T-helper 1 cell treated with Interleukin-12 subunit alpha and Interleukin-12 subunit beta and Interleukin-4 antibody, amounts not matched to agents 30 μg/mL and 1 μg/mL, for 36 hours (primary cell): ENCODE measurements around the gene PPP1R13B.

Experiments
- H3K27ac Mint-ChIP-seq: one replicate; pipeline ENCODE4 v1.8.0; 2021; ENCODE audit warnings: mild to moderate bottlenecking, mixed read lengths
- H3K27me3 Mint-ChIP-seq: one replicate; pipeline ENCODE4 v1.8.0; 2021; ENCODE audit warnings: low read depth, mixed read lengths
- H3K36me3 Mint-ChIP-seq: one replicate; pipeline ENCODE4 v1.8.0; 2021; ENCODE audit warnings: low read depth, mixed read lengths
- H3K4me1 Mint-ChIP-seq: one replicate; pipeline ENCODE4 v1.8.0; 2021; ENCODE audit warnings: low read depth, mixed read lengths
- H3K4me3 Mint-ChIP-seq: one replicate; pipeline ENCODE4 v1.8.0; 2021; ENCODE audit warnings: mild to moderate bottlenecking, moderate library complexity, mixed read lengths
- H3K9me3 Mint-ChIP-seq: one replicate; pipeline ENCODE4 v1.8.0; 2021; ENCODE audit warnings: mixed read lengths

The PPP1R13B gene

GRCh38 chr14:103714063-103714724 is 133.2 kb downstream of the PPP1R13B start:
- Mint-ChIP-seq H3K27me3 (no peaks in the 10 kb centered on the region), H3K36me3 (peaks cover 6% of the 10 kb centered on the region), H3K9me3 (no peaks in the 10 kb centered on the region), H3K4me1 (peaks cover 37% of the 10 kb centered on the region), H3K4me3 (peak overlapping the region; percentile 95), H3K27ac (peak overlapping the region; percentile 68)

- Mint-ChIP-seq H3K4me1 (peaks cover 34% of the 10 kb centered on the region), H3K27ac (no peak overlapping the region), H3K36me3 (peaks cover 8% of the 10 kb centered on the region), H3K27me3 (no peaks in the 10 kb centered on the region), H3K4me3 (peak overlapping the region; percentile 95), H3K9me3 (no peaks in the 10 kb centered on the region)
Observed at GRCh38 chr14:103713304-103714062, 133.9 kb downstream of the PPP1R13B start.

GRCh38 chr14:103712633-103713247 is 134.6 kb downstream of the PPP1R13B start:
- Mint-ChIP-seq H3K9me3 (no peaks in the 10 kb centered on the region), H3K27me3 (no peaks in the 10 kb centered on the region), H3K4me3 (no peak overlapping the region), H3K36me3 (peaks cover 8% of the 10 kb centered on the region), H3K4me1 (peaks cover 34% of the 10 kb centered on the region), H3K27ac (no peak overlapping the region)

- H3K4me3 Mint-ChIP-seq: no peak overlapping the region
- H3K4me1 Mint-ChIP-seq: peaks cover 26% of the 10 kb centered on the region
- no peaks in the 10 kb centered on the region for H3K9me3 Mint-ChIP-seq
- H3K36me3 Mint-ChIP-seq: peaks cover 4% of the 10 kb centered on the region
- no peaks in the 10 kb centered on the region for H3K27me3 Mint-ChIP-seq
- no peak overlapping the region for H3K27ac Mint-ChIP-seq
Observed at GRCh38 chr14:103711516-103712431, 135.6 kb downstream of the PPP1R13B start.

- H3K27ac Mint-ChIP-seq: no peak overlapping the region
- H3K27me3 Mint-ChIP-seq: no peaks in the 10 kb centered on the region
- no peak overlapping the region for H3K4me3 Mint-ChIP-seq
- peaks cover 4% of the 10 kb centered on the region for H3K36me3 Mint-ChIP-seq
- peaks cover 22% of the 10 kb centered on the region for H3K4me1 Mint-ChIP-seq
- H3K9me3 Mint-ChIP-seq: no peaks in the 10 kb centered on the region
Observed at GRCh38 chr14:103710771-103711377, 136.5 kb downstream of the PPP1R13B start.

- no peaks in the 10 kb centered on the region for H3K27me3 Mint-ChIP-seq
- H3K27ac Mint-ChIP-seq: no peak overlapping the region
- peaks cover 21% of the 10 kb centered on the region for H3K4me1 Mint-ChIP-seq
- no peaks in the 10 kb centered on the region for H3K9me3 Mint-ChIP-seq
- peaks cover 4% of the 10 kb centered on the region for H3K36me3 Mint-ChIP-seq
- H3K4me3 Mint-ChIP-seq: no peak overlapping the region
Observed at GRCh38 chr14:103709814-103710213, 137.6 kb downstream of the PPP1R13B start.

- Mint-ChIP-seq H3K9me3 (no peaks in the 10 kb centered on the region), H3K4me3 (no peak overlapping the region), H3K36me3 (peaks cover 6% of the 10 kb centered on the region), H3K27ac (no peak overlapping the region), H3K4me1 (peaks cover 21% of the 10 kb centered on the region), H3K27me3 (no peaks in the 10 kb centered on the region)
Observed at GRCh38 chr14:103708750-103709187, 138.6 kb downstream of the PPP1R13B start.

- no peak overlapping the region for H3K4me3 Mint-ChIP-seq
- no peak overlapping the region for H3K27ac Mint-ChIP-seq
- peaks cover 20% of the 10 kb centered on the region for H3K4me1 Mint-ChIP-seq
- H3K36me3 Mint-ChIP-seq: peaks cover 11% of the 10 kb centered on the region
- H3K9me3 Mint-ChIP-seq: no peaks in the 10 kb centered on the region
- H3K27me3 Mint-ChIP-seq: no peaks in the 10 kb centered on the region
Observed at GRCh38 chr14:103707329-103708263, 139.8 kb downstream of the PPP1R13B start.

- H3K27ac Mint-ChIP-seq: no peak overlapping the region
- H3K9me3 Mint-ChIP-seq: no peaks in the 10 kb centered on the region
Observed at GRCh38 chr14:103706551-103707328, 140.6 kb downstream of the PPP1R13B start.

GRCh38 chr14:103705504-103706284 is 141.7 kb downstream of the PPP1R13B start:
- Mint-ChIP-seq H3K9me3 (no peaks in the 10 kb centered on the region), H3K4me3 (no peak overlapping the region), H3K4me1 (peaks cover 11% of the 10 kb centered on the region), H3K27ac (no peak overlapping the region), H3K27me3 (no peaks in the 10 kb centered on the region), H3K36me3 (peaks cover 12% of the 10 kb centered on the region)

More at GRCh38 chr14:103706551-103707328, 140.6 kb downstream of the PPP1R13B start:
- Mint-ChIP-seq H3K27me3 (no peaks in the 10 kb centered on the region), H3K4me3 (no peak overlapping the region), H3K36me3 (peaks cover 12% of the 10 kb centered on the region), H3K4me1 (peaks cover 18% of the 10 kb centered on the region)

- no peak overlapping the region for H3K4me3 Mint-ChIP-seq
- H3K4me1 Mint-ChIP-seq: peaks cover 11% of the 10 kb centered on the region
- H3K27me3 Mint-ChIP-seq: no peaks in the 10 kb centered on the region
- peaks cover 12% of the 10 kb centered on the region for H3K36me3 Mint-ChIP-seq
- H3K9me3 Mint-ChIP-seq: no peaks in the 10 kb centered on the region
- no peak overlapping the region for H3K27ac Mint-ChIP-seq
Observed at GRCh38 chr14:103705118-103705503, 142.3 kb downstream of the PPP1R13B start.

- Mint-ChIP-seq H3K27me3 (no peaks in the 10 kb centered on the region), H3K4me1 (peaks cover 11% of the 10 kb centered on the region), H3K9me3 (no peaks in the 10 kb centered on the region), H3K36me3 (peaks cover 12% of the 10 kb centered on the region), H3K27ac (no peak overlapping the region), H3K4me3 (no peak overlapping the region)
Observed at GRCh38 chr14:103704708-103705107, 142.7 kb downstream of the PPP1R13B start.
